H9 (cell line): Measurements from ENCODE around the gene SLCO2A1. TPM values are rescaled to one million over a fixed set of nuclear protein-coding genes. Genes with fewer than 3 reads are reported as not detected.
A peak's percentile ranks its signal among the peaks of the same experiment; 100 is the strongest.

Source experiments
- DNase-seq: peaks from one replicate; pipeline ENCODE4 v3.0.0-alpha.2; 2017
- H2AFZ ChIP-seq: one replicate; pipeline ENCODE4 v1.6.1; 2013; ENCODE audit warnings: mild to moderate bottlenecking, low read length, control low read depth, moderate library complexity
- H2AK5ac ChIP-seq: 2 replicates; pipeline ENCODE4 v1.6.1; 2013; ENCODE audit warnings: low read length, control low read depth, mixed read lengths; ENCODE audit not compliant: insufficient read length
- H2BK120ac ChIP-seq: one replicate; pipeline ENCODE4 v1.6.1; 2013; ENCODE audit warnings: low read depth, mild to moderate bottlenecking, low read length, control low read depth, inconsistent platforms; ENCODE audit not compliant: poor library complexity, severe bottlenecking
- H2BK12ac ChIP-seq: 2 replicates; pipeline ENCODE4 v1.6.1; 2013; ENCODE audit warnings: low read length, control low read depth, mixed read lengths, low read depth; ENCODE audit not compliant: insufficient read length
- H2BK15ac ChIP-seq: 2 replicates; pipeline ENCODE4 v1.6.1; 2013; ENCODE audit warnings: low read depth, low read length, control low read depth
- H2BK20ac ChIP-seq: one replicate; pipeline ENCODE4 v1.6.1; 2013; ENCODE audit warnings: low read depth, mild to moderate bottlenecking, low read length, control low read depth, inconsistent platforms; ENCODE audit not compliant: poor library complexity, severe bottlenecking
- H2BK5ac ChIP-seq: 2 replicates; pipeline ENCODE4 v1.6.1; 2013; ENCODE audit warnings: low read length, control low read depth, mixed read lengths; ENCODE audit not compliant: insufficient read length
- H3K14ac ChIP-seq: 2 replicates; pipeline ENCODE4 v1.6.1; 2013; ENCODE audit warnings: low read length, control low read depth; ENCODE audit not compliant: insufficient read depth
- H3K18ac ChIP-seq: 2 replicates; pipeline ENCODE4 v1.6.1; 2013; ENCODE audit warnings: low read depth, mild to moderate bottlenecking, mixed read lengths, low read length, control low read depth; ENCODE audit not compliant: insufficient read length
- H3K23ac ChIP-seq: 2 replicates; pipeline ENCODE4 v1.6.1; 2013; ENCODE audit warnings: low read length, control low read depth, mixed read lengths, low read depth; ENCODE audit not compliant: insufficient read length
- H3K23me2 ChIP-seq: 2 replicates; pipeline ENCODE4 v1.6.1; 2013; ENCODE audit warnings: low read depth, mild to moderate bottlenecking, mixed read lengths, low read length, control low read depth; ENCODE audit not compliant: insufficient read length, poor library complexity, severe bottlenecking
- H3K27ac ChIP-seq: 2 replicates; pipeline ENCODE4 v1.5.1; 2013; ENCODE audit warnings: low read length, control low read depth, mixed read lengths, low read depth; ENCODE audit not compliant: insufficient read length
- H3K27me3 ChIP-seq: 2 replicates; pipeline ENCODE4 v1.6.1; 2013; ENCODE audit warnings: low read length, control low read depth, inconsistent platforms; ENCODE audit not compliant: insufficient read depth
- H3K4ac ChIP-seq: 2 replicates; pipeline ENCODE4 v1.6.1; 2013; ENCODE audit warnings: low read depth, mild to moderate bottlenecking, control low read depth, inconsistent platforms, low read length, moderate library complexity
- H3K4me1 ChIP-seq: 2 replicates; pipeline ENCODE4 v1.6.1; 2013; ENCODE audit warnings: low read length, control low read depth, inconsistent platforms; ENCODE audit not compliant: insufficient read depth
- H3K4me2 ChIP-seq: 2 replicates; pipeline ENCODE4 v1.6.1; 2013; ENCODE audit warnings: low read length, control low read depth, mixed read lengths; ENCODE audit not compliant: insufficient read length, insufficient read depth
- H3K56ac ChIP-seq: 2 replicates; pipeline ENCODE4 v1.6.1; 2013; ENCODE audit warnings: low read depth, mild to moderate bottlenecking, mixed read lengths, low read length, control low read depth; ENCODE audit not compliant: insufficient read length
- H3K79me1 ChIP-seq: 2 replicates; pipeline ENCODE4 v1.6.1; 2013; ENCODE audit warnings: low read depth, mild to moderate bottlenecking, moderate library complexity, low read length, control low read depth, inconsistent platforms; ENCODE audit not compliant: insufficient read depth, poor library complexity, severe bottlenecking
- H3K79me2 ChIP-seq: 2 replicates; pipeline ENCODE4 v1.6.1; 2013; ENCODE audit warnings: low read length, control low read depth, inconsistent platforms; ENCODE audit not compliant: insufficient read depth
- H3K9ac ChIP-seq: 2 replicates; pipeline ENCODE4 v1.6.1; 2013; ENCODE audit warnings: low read length, control low read depth, mixed read lengths; ENCODE audit not compliant: insufficient read length; ENCODE audit errors: extremely low read depth
- H3K9me3 ChIP-seq: one replicate; pipeline ENCODE4 v1.6.1; 2013; ENCODE audit warnings: low read depth, low read length, inconsistent platforms; ENCODE audit not compliant: control insufficient read depth
- H3T11ph ChIP-seq: one replicate; pipeline ENCODE4 v1.6.1; 2013; ENCODE audit warnings: mild to moderate bottlenecking, low read length, control low read depth, inconsistent platforms
- H4K20me1 ChIP-seq: one replicate; pipeline ENCODE4 v1.6.1; 2013; ENCODE audit not compliant: control insufficient read depth, insufficient read length, insufficient read depth
- H4K5ac ChIP-seq: 2 replicates; pipeline ENCODE4 v1.6.1; 2013; ENCODE audit warnings: low read depth, mild to moderate bottlenecking, mixed read lengths, low read length, control low read depth; ENCODE audit not compliant: insufficient read length
- H4K8ac ChIP-seq: replicated peaks from 2 replicates; pipeline ENCODE4 v1.6.1; 2013; ENCODE audit warnings: low read length, control low read depth, mixed read lengths, low read depth; ENCODE audit not compliant: insufficient read length
- H4K91ac ChIP-seq: 2 replicates; pipeline ENCODE4 v1.6.1; 2013; ENCODE audit warnings: low read depth, mild to moderate bottlenecking, moderate library complexity, mixed read lengths, low read length, control low read depth; ENCODE audit not compliant: insufficient read length
- H3K27ac Mint-ChIP-seq, 3 experiments: 2 replicates in 2 of 3; 3 replicates in 1 of 3; pipeline ENCODE4 v1.8.0; 2020 to 2021; ENCODE audit warnings: mixed read lengths in 3 of 3, mild to moderate bottlenecking in 1 of 3, moderate library complexity in 1 of 3
- H3K27me3 Mint-ChIP-seq: 2 replicates; pipeline ENCODE4 v1.8.0; 2021; ENCODE audit warnings: low read depth, mild to moderate bottlenecking, moderate library complexity, mixed read lengths
- H3K36me3 Mint-ChIP-seq, 3 experiments: 2 replicates in 2 of 3; 3 replicates in 1 of 3; pipeline ENCODE4 v1.8.0; 2020 to 2021; ENCODE audit warnings: low read depth in 3 of 3, mixed read lengths in 3 of 3; ENCODE audit not compliant: insufficient read depth in 1 of 3
- H3K4me1 Mint-ChIP-seq, 2 experiments: 2 replicates each; pipeline ENCODE4 v1.8.0; 2020; ENCODE audit warnings: mixed read lengths in 2 of 2
- H3K4me3 Mint-ChIP-seq, 2 experiments: 2 replicates in 1 of 2; 3 replicates in 1 of 2; pipeline ENCODE4 v1.8.0; 2020 to 2021; ENCODE audit warnings: mild to moderate bottlenecking in 2 of 2, mixed read lengths in 2 of 2, moderate library complexity in 1 of 2
- H3K9me3 Mint-ChIP-seq, 2 experiments: 2 replicates in 1 of 2; 3 replicates in 1 of 2; pipeline ENCODE4 v1.8.0; 2020; ENCODE audit warnings: mild to moderate bottlenecking in 2 of 2, mixed read lengths in 2 of 2, moderate library complexity in 1 of 2
- WGBS: extraction: QIAGEN DNeasy Blood & Tissue Kit; methylation state at CpG from one replicate; pipeline ENCODE4 v1.1.7; 2013; ENCODE audit warnings: missing lambda C conversion rate, low lambda C conversion rate, mixed read lengths; ENCODE audit not compliant: insufficient read length; ENCODE audit errors: extremely low coverage; 5-methylcytosine and 5-hydroxymethylcytosine counted together
- long read RNA-seq: library from polyadenylated mRNA; unstranded; transcript quantifications from one replicate; pipeline ENCODE4 v2.0.0, GENCODE V29; 2020
- total RNA-seq: library from RNA; stranded (reverse); gene quantifications from 2 replicates; pipeline ENCODE4 v1.2.1, GENCODE V29; 2021
- TF ChIP-seq, protein P1 (sequence below): fragments of 200-600 bp; sonication (generic); conservative IDR thresholded peaks from 3 replicates; pipeline ENCODE4 v1.8.0; 2021; ENCODE audit warnings: antibody characterized with exemption, mild to moderate bottlenecking

SLCO2A1 gene
- total RNA-seq: 0.68 and 0.98 TPM in 2 replicates
- long read RNA-seq, partial matches to known transcripts: 1 of 3 reads
- long read RNA-seq, other reads (novel, unspliced or antisense): 2 of 3 reads

- Histone ChIP-seq H2BK120ac (no peak within 1 kb of the TSS), H3K18ac (no peak within 1 kb of the TSS), H3T11ph (no peak within 1 kb of the TSS), H2BK20ac (no peak within 1 kb of the TSS), H3K14ac (no peak within 1 kb of the TSS), H2BK12ac (no peak within 1 kb of the TSS), H3K4ac (no peak within 1 kb of the TSS), H4K20me1 (no peaks in the 10 kb centered on the region), H2BK15ac (no peak within 1 kb of the TSS), H2AFZ (no peak within 1 kb of the TSS), H3K79me2 (no peaks in the 10 kb centered on the region), H4K91ac (no peak within 1 kb of the TSS), H3K27me3 (peaks cover 27% of the 10 kb centered on the region), H4K5ac (no peak within 1 kb of the TSS), H3K27ac (no peak within 1 kb of the TSS), H3K23me2 (peaks cover 12% of the 10 kb centered on the region), H3K9ac (peak within 1 kb of the TSS; percentile 25), H4K8ac (no peak within 1 kb of the TSS), H2BK5ac (no peak within 1 kb of the TSS), H3K4me1 (no peaks in the 10 kb centered on the region), H3K9me3 (no peaks in the 10 kb centered on the region), H3K79me1 (no peaks in the 10 kb centered on the region), H2AK5ac (no peak within 1 kb of the TSS), H3K4me2 (peak within 1 kb of the TSS; percentile 96), H3K56ac (no peak within 1 kb of the TSS), H3K23ac (no peak within 1 kb of the TSS)
- Mint-ChIP-seq H3K4me1 (peaks cover 14 to 15% of the 10 kb centered on the region in 2 experiments), H3K27me3 (peaks cover 78% of the 10 kb centered on the region), H3K27ac (peak within 1 kb of the TSS in 1 of 3 experiments; percentile 65; a peak in 1 of 7 replicates), H3K36me3 (peaks cover 0 to 2% (median 0%) of the 10 kb centered on the region in 3 experiments; a peak in 1 of 7 replicates), H3K9me3 (peaks cover 0 to 2% of the 10 kb centered on the region in 2 experiments; a peak in 3 of 5 replicates), H3K4me3 (peak within 1 kb of the TSS; percentile 73 to 94)
- peak; percentile 66 for DNase-seq
- no CpG with 5 or more reads among the region's 67 CpGs for WGBS
- TF ChIP-seq, protein P1, sequence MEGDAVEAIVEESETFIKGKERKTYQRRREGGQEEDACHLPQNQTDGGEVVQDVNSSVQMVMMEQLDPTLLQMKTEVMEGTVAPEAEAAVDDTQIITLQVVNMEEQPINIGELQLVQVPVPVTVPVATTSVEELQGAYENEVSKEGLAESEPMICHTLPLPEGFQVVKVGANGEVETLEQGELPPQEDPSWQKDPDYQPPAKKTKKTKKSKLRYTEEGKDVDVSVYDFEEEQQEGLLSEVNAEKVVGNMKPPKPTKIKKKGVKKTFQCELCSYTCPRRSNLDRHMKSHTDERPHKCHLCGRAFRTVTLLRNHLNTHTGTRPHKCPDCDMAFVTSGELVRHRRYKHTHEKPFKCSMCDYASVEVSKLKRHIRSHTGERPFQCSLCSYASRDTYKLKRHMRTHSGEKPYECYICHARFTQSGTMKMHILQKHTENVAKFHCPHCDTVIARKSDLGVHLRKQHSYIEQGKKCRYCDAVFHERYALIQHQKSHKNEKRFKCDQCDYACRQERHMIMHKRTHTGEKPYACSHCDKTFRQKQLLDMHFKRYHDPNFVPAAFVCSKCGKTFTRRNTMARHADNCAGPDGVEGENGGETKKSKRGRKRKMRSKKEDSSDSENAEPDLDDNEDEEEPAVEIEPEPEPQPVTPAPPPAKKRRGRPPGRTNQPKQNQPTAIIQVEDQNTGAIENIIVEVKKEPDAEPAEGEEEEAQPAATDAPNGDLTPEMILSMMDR: no peak
These were observed at the start of gene SLCO2A1 for GRCh38 chr3:134029734-134030378. Gene SLCO2A1 (minus strand): TSS chr3:134029925. CDS start chr3:134029802, 123 bp downstream.
